ENCODE results near the gene INPPL1. TPM values are rescaled to one million over a fixed set of nuclear protein-coding genes. Genes with fewer than 3 reads are reported as not detected.

Gene INPPL1
- total RNA-seq, 1 experiment from 2014 or later = 214 TPM

- peak; percentile 41 for DNase-seq
- H4K20me1 ChIP-seq (ENCODE audit: control insufficient read depth, insufficient read depth, insufficient read length) = no peaks in the 10 kb centered on the region
- peak overlapping the region in 2 of 3 experiments; percentile 22 to 85; a peak in 2 of 7 replicates for H3K27ac Mint-ChIP-seq
Observed at GRCh38 chr11:72222106-72222891, 2.3 kb upstream of the INPPL1 start.

More at GRCh38 chr11:72222106-72222891, 2.3 kb upstream of the INPPL1 start:
- Histone ChIP-seq H3K4ac (ENCODE audit: low read depth, low read length) (no peak overlapping the region), H2BK120ac (ENCODE audit: low read depth, low read length, poor library complexity, severe bottlenecking) (no peak overlapping the region), H2AK5ac (ENCODE audit: insufficient read length, low read length) (no peak overlapping the region), H3K27ac (ENCODE audit: insufficient read length, low read depth, low read length) (no peak overlapping the region), H3K23ac (ENCODE audit: insufficient read length, low read depth, low read length) (no peak overlapping the region), H2BK12ac (ENCODE audit: insufficient read length, low read depth, low read length) (no peak overlapping the region), H3K23me2 (ENCODE audit: insufficient read length, low read depth, low read length, poor library complexity, severe bottlenecking) (peaks cover 16% of the 10 kb centered on the region), H3K4me1 (ENCODE audit: insufficient read depth, low read length) (peaks cover 2% of the 10 kb centered on the region; the same call in 1 of the 2 replicates), H3K79me1 (ENCODE audit: insufficient read depth, low read depth, low read length, poor library complexity, severe bottlenecking) (peaks cover 3% of the 10 kb centered on the region), H4K91ac (ENCODE audit: insufficient read length, low read depth, low read length) (no peak overlapping the region), H3K27me3 (ENCODE audit: insufficient read depth, low read length) (no peaks in the 10 kb centered on the region), H2AFZ (ENCODE audit: low read length) (peak overlapping the region; percentile 3), H3T11ph (ENCODE audit: low read length) (no peak overlapping the region), H3K18ac (ENCODE audit: insufficient read length, low read depth, low read length) (no peak overlapping the region), H3K14ac (ENCODE audit: insufficient read depth, low read length) (no peak overlapping the region), H4K5ac (ENCODE audit: insufficient read length, low read depth, low read length) (no peak overlapping the region), H2BK5ac (ENCODE audit: insufficient read length, low read length) (no peak overlapping the region), H2BK20ac (ENCODE audit: low read depth, low read length, poor library complexity, severe bottlenecking) (no peak overlapping the region), H4K8ac (replicated peaks; ENCODE audit: insufficient read length, low read depth, low read length) (no peak overlapping the region), H2BK15ac (ENCODE audit: low read depth, low read length) (no peak overlapping the region), H3K79me2 (ENCODE audit: insufficient read depth, low read length) (peaks cover 4% of the 10 kb centered on the region; the same call in 1 of the 2 replicates), H3K9ac (ENCODE audit: extremely low read depth, insufficient read length, low read length) (no peak overlapping the region), H3K9me3 (ENCODE audit: control insufficient read depth, low read depth, low read length) (no peaks in the 10 kb centered on the region), H3K56ac (ENCODE audit: insufficient read length, low read depth, low read length) (no peak overlapping the region), H3K4me2 (ENCODE audit: insufficient read depth, insufficient read length, low read length) (peak overlapping the region; percentile 76)
- WGBS (ENCODE audit: extremely low coverage, insufficient read length, low lambda C conversion rate) = no CpG with 5 or more reads among the region's 6 CpGs
- TF ChIP-seq, protein P1, sequence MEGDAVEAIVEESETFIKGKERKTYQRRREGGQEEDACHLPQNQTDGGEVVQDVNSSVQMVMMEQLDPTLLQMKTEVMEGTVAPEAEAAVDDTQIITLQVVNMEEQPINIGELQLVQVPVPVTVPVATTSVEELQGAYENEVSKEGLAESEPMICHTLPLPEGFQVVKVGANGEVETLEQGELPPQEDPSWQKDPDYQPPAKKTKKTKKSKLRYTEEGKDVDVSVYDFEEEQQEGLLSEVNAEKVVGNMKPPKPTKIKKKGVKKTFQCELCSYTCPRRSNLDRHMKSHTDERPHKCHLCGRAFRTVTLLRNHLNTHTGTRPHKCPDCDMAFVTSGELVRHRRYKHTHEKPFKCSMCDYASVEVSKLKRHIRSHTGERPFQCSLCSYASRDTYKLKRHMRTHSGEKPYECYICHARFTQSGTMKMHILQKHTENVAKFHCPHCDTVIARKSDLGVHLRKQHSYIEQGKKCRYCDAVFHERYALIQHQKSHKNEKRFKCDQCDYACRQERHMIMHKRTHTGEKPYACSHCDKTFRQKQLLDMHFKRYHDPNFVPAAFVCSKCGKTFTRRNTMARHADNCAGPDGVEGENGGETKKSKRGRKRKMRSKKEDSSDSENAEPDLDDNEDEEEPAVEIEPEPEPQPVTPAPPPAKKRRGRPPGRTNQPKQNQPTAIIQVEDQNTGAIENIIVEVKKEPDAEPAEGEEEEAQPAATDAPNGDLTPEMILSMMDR (conservative IDR thresholded peaks at IDR 0.05) = no peak
- peaks cover 0 to 16% (median 9%) of the 10 kb centered on the region in 3 experiments; a peak in 4 of 7 replicates for H3K36me3 Mint-ChIP-seq (ENCODE audit: insufficient read depth in 1 of 3, low read depth in 3 of 3)
- H3K9me3 Mint-ChIP-seq = no peaks in the 10 kb centered on the region
- H3K4me1 Mint-ChIP-seq = peaks cover 32 to 39% of the 10 kb centered on the region in 2 experiments
- peaks cover 20% of the 10 kb centered on the region for H3K27me3 Mint-ChIP-seq (ENCODE audit: low read depth)
- peak overlapping the region; percentile 65 to 76 for H3K4me3 Mint-ChIP-seq
